GM18505 (cell line): Measurements from ENCODE around the gene RMRP.
"Not testable (repeated sequence)": the region's sequence is repeated elsewhere in the genome, so short reads cannot be mapped to it uniquely, and the experiment has no call there.

Experiments used
- ATAC-seq: cut with Tn5 transposase; IDR thresholded peaks from one replicate; pipeline ENCODE4 v1.9.1; 2021; ENCODE audit not compliant: unreplicated experiment
- POLR2A ChIP-seq: IDR thresholded peaks from 4 replicates; pipeline ENCODE4 v1.6.1; 2011; ENCODE audit warnings: borderline replicate concordance; ENCODE audit not compliant: insufficient read depth, insufficient read length; ENCODE audit errors: extremely low read depth

The RMRP gene

DNA sequence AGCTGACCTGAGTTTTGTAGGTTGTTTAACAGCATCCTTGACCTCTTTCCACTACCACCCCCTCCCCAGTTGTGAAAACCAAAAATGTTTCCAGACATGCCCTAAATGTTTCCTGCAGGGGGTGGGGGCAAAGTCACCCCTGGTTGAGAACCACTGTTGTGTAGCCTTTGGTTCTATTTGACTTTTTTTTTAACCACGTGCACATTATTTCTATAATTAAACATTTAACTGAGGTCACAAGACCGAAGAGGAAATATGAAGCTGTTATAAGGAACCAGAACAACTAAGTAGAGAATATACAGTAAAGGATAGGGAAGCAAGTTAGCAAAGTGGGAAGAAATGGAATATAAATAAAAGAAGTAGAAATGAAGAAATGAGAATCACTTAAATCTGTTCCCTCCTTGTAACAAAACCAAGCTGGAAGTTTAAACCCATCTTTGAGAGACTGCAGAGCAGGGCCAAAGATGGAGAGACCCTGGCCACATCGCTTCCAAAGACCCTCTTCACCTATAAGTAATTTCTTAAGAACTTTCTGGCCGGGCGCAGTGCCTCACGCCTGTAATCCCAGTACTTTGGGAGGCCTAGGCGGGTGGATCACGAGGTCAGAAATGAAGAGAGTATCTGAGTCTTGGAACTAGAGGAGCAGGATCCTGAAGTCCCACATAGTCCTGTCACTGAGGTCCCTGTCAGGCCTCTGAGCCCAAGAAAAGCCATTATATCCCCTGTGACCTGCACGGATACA lies 21.5 kb downstream of the RMRP start:
- no peak for TF ChIP-seq POLR2A
- ATAC-seq, result no peak

DNA sequence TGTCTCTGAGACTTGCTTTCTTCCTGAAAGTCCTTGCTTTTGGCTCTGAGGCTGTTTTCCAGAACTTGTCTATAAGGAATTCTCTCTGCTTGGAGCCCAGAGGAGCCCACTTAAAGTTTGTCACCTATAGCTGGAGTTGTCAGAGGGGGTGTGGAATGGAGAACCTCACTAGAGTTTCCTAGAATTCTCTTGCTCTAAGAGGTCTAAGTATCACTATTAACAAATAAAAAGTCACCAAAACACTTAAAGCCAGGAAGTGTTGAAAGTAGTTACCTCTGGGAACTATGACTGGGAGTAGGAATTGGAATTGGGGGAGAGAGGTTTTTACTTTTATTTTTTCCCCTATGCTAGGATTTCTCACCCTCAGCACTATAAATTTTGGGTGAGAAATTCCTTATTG lies 22.1 kb downstream of the RMRP start:
- ATAC-seq, result no peak
- no peak for TF ChIP-seq POLR2A

DNA sequence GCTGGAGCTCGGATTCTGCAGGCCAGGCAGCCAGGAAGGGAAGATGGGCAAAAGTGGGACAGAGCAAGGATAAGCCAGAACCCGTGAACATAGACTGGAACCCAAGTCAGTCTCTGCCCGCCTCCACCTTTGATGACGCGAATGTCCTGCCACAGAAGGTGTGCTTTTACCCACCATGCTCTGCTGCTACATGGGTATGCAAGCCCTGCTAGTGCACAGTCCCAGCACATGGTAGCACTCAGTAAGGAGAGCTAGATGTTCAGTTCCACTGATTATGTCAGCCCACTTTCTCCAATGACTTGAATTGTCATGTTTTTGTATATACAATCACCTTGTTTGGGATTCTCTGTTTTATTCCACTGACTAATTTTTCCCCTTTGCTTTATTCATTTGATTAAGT lies 28.2 kb downstream of the RMRP start:
- no peak for TF ChIP-seq POLR2A
- no peak for ATAC-seq

DNA sequence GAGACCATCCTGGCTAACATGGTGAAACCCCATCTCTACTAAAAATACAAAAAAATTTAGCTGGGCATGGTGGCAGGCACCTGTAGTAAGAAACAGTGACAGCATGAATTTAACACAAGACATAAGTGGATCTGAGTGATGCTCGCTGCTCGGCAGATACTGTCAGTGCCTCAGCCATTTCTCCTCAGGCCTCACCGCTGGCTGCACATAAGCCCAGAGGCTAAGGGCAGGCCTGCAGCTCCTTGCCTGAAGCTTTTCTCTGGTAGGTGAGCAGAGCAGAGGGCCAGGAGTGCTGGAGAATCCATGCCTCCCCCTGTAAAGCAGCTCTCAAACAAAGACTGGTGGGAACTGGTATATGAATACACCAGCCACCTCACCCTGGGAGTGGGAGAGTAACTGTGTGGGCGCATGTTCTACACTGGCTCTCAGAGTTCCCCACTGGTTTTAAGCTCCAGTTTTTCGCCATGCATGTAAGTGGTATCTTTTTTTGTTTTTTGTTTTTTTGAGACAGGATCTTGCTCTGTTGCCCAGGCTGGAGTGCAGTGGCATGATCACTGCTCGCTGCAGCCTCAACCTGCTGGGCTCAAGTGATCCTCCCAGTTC lies 29.3 kb downstream of the RMRP start:
- TF ChIP-seq POLR2A, result no peak

DNA sequence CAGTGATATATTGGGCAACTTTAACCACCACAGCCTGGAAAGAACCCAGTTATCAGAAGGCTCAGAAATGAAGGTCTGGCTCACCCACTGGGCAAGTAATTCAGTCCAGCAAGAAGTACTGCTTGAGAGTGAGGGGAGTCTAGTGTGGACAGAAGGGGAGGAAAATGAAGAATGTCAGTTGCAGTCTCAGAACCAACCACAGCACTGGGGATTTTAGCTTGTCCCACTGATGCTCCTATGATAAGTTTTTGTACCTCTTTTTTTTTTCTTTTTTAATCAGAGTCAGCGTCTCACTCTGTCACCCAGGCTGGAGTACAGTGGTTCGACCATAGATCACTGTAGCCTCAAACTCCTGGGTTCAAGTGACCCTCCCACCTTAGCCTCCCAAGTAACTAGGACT lies 30.2 kb downstream of the RMRP start:
- no peak for ATAC-seq

More for the DNA sequence above, 29.3 kb downstream of the RMRP start:
- ATAC-seq, result no peak

DNA sequence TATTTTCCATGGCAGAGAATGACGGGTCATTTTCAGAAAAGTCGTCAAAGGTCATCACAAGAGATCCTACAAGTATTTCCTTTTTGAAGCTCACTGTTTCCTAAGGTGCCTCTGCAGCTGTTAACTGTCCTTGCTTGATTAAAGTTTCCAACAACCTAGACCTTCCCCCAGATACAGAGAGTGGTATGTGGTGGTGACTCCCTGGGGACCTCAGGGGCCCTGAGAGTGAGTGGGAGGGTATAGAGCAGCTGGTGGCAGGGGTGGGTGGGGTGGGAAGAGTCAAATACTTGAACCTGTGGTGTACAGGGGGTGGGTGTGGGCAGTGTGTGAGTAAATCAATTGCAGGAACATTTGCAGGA lies 38.0 kb downstream of the RMRP start:
- peak; percentile 11 for TF ChIP-seq POLR2A
- ATAC-seq, result peak; percentile 54

More for the DNA sequence above, 30.2 kb downstream of the RMRP start:
- no peak for TF ChIP-seq POLR2A

DNA sequence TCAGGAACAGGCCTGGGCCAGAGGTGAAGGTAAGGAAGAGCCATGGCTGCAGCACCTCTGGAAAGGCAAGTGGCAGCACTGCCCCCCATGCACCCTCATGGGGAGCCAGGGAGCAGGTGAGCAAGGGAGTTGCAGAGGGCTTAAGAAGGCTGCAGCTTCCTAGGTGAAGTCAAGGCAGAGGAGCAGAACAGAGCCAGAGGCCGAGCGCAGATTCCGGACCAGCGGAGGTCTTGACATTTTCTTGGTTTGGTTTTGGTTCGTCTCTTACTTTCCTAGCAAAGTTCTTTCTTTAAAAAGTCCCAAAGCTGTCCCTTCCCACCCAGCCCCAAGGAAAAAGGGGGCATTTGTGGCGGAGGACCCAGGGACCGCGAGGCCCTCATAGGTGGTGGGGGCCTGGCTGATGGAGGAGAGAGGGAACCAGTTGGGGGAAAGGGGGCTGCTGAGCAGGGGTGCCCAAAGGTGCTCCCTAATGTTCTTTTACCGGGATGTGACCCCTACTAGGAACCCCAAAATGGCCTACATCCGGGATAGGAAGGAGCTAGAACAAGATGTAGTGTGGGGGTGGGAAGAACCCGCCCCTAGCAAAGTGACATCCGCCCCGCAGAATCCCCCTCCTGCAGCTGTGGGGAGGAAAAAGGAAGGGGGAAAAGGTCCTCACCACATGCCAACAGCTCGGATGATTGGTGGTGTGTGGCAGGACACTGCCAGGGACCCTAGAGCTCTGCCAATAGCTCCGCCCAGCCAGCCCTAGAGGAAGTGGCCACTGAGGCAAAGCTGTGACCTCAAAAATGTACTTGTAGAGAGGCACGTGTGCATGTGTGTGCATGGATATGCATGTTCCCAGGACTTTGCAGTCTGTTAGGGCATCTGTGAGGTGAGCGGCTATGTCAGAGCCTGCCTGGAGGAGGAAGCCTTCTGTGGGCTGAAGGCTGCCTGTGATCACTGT lies 38.7 kb downstream of the RMRP start:
- ATAC-seq, result peak; percentile 53
- peak; percentile 51 for TF ChIP-seq POLR2A

DNA sequence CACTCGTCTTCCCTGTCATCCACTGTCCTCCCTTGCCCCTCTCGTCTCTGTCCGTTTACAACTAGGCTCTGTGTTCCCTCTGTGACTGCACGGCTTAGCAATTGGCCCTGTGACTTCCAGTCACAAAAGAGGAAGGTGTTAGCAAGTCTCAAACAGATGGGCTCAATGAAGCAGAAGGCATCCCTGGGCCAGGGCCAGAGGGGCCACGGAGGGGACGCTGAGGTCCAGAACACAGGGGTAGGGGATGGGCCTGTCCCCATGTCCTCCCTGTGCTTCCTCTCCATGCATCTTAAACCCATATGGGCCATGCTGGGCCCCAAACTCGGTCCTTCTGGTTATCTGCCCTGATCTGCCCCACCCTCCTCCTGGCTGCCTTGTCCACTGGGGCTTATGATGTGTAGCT lies 39.5 kb downstream of the RMRP start, which contains the start of gene CD72:
Gene CD72 (minus strand): TSS at position 89 of the 403 bp plus-strand sequence. CDS start 110 bp downstream, outside the sequence.
- no peak for ATAC-seq
- peak; percentile 46 for TF ChIP-seq POLR2A

DNA sequence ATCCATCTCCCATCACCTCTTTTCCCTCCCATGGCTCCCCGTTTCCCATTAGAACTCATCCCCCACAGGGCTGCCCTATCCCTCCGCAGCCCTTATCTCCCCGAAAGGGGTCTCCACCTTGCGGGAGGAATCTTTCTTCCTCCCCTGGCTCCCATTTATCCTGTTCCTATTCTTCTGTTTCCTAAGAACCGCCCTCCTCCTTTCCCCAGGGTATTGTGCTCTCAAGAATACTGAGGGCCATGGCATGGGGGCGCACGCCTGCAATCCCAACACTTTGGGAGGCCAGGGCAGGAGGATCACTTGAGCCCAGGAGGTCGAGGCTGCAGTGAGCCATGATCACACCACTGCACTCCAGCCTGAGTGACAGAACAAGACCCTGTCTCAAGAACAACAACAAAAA lies 40.3 kb downstream of the RMRP start:
- TF ChIP-seq POLR2A, result no peak
- ATAC-seq, result no peak

DNA sequence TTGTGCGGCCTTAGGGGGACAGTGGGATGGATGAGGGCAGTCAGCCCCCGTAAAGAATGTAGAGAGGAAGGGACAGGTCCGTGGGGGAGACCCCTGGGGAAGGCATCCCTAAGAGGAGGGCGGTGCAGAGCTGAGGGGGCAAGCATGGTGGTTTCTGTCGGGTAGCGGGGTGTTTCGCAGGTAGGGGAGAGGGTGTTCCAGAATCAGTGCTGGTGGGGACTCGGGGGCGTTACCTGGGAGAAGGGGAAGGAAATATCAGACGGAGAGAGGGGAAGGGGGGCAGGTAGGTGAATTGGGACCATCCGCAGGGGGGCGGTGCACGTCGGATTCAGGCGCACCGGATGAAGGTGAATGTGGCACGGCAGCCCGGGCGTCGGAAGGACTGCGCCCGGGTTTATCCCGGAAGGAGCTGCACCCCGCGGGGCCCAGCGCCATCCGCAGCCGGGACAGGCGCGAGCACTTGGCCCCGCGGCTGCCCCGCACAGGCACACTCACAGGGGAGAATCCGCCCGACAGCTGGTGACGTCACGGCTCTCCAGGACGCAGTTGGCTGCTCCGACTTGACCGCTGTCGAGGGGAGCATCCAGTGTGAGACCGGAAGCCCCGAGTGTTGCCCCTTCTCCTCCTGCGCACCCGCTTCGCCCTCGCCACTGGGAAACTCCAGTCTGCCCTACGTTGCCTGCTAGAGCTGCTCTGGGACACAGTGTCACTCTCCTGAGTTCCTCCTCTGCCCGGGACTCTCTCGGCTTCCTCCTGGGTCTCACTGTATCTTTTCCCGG lies 40.9 kb downstream of the RMRP start:
- TF ChIP-seq POLR2A, result peak; percentile 79
- ATAC-seq, result no peak

DNA sequence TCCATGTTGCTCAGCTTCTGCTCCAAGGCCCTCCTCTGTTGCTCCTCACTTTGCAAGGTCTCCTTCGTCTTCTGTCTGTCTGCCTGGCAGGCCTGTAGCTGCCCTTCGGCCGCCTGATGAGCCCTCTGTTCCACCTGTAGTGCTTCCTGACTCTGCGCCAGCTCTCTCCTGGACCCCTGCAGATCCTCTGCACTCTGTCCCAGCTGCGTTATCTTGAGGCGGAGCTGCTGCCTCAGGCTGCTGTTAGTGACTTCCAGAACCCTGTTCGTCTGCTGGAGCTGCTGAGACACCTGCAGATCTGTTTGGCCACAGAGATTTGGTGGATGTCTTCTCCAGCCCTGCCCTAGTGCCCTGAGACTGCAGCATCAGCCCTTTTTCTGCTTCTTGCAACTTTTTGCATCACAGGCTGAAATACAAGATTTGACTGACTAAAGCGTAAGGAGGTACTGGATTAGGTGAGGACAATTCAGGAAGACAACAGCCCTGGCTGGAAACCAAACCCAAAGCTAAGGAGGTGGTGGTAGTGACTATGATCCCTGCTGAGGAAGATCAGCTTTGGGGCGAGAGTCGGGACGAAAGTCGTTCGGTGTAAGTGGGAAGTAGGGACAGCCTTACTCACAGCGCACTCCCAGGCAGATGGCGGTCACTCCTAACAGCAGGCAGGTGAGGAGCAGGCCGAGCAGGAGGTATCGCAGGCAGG lies 41.7 kb downstream of the RMRP start:
- ATAC-seq, result no peak
- TF ChIP-seq POLR2A, result no peak

DNA sequence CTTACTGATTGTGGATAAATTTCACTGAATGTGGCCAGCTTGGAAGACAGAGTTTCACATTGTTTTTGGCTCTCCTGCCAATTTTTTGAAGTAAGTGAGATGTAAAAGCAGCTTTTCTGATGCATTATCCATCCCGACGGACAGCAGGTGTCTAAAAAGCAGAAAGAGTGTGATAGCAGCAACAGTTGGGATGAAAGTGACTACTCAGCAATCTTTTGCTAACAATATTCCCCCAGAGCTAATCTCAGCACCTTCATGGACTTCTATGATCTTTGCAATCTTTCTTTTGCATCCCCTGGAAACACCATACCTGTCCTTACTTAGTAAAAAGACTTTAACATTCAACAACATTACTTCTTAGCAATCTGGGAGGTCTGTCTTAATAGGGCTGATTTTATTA lies 45.0 kb downstream of the RMRP start:
- ATAC-seq, result no peak
- no peak for TF ChIP-seq POLR2A

DNA sequence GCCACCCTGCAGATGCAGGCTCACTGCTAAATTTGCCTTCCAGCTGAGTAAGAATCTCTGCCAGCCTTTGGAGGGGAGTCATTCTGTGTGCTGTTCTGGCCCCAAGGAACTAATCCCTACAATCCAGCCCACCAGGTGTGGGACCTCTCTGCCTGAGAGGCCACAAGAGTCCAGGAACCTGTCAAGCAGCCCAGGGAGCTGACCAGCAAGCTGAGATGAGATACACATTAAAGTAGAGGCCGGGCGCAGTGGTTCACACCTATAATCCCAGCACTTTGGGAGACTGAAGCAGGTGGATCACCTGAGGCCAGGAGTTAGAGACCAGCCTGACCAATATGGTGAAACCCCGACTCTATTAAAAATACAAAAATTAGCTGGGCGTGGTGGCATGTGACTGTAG lies 45.8 kb downstream of the RMRP start:
- not testable (repeated sequence) for ATAC-seq
